Right lobe of liver (tissue), 4 donors: ENCODE results near the gene ABCC3.

ENCODE experiments used
- CTCF ChIP-seq, 4 donors: fragments of 200-600 bp in 3 of 4; fragments of 450-650 bp in 1 of 4; IDR thresholded peaks; one replicate each; pipeline versions ENCODE4 v1.5.1 to v1.8.0; 2016 to 2022; ENCODE audit warnings: antibody characterized with exemption in 4 of 4, mild to moderate bottlenecking in 2 of 4
- POLR2A ChIP-seq: fragments of 450-650 bp; IDR thresholded peaks from one replicate; pipeline ENCODE4 v1.6.1; 2017; ENCODE audit warnings: antibody characterized with exemption, mild to moderate bottlenecking
- donor health status: DM: no; HTN: no; CAD: no.
- donor health status: DM: no; HTN: no; CAD: no.
- donor health status: DM: no; HTN: yes; CAD: no.

GRCh38 chr17:50699410-50699809 is 64.7 kb downstream of the ABCC3 start:
- TF ChIP-seq CTCF (IDR thresholded peaks at IDR 0.05) (no peak), POLR2A (no peak)
